ENCODE measurements around the gene ARHGAP22. TPM values are rescaled to one million over a fixed set of nuclear protein-coding genes. Genes with fewer than 3 reads are reported as not detected.

Gene ARHGAP22
- total RNA-seq, 1 donor from 2014 or later: 0.82 TPM

- TF ChIP-seq, protein P1, sequence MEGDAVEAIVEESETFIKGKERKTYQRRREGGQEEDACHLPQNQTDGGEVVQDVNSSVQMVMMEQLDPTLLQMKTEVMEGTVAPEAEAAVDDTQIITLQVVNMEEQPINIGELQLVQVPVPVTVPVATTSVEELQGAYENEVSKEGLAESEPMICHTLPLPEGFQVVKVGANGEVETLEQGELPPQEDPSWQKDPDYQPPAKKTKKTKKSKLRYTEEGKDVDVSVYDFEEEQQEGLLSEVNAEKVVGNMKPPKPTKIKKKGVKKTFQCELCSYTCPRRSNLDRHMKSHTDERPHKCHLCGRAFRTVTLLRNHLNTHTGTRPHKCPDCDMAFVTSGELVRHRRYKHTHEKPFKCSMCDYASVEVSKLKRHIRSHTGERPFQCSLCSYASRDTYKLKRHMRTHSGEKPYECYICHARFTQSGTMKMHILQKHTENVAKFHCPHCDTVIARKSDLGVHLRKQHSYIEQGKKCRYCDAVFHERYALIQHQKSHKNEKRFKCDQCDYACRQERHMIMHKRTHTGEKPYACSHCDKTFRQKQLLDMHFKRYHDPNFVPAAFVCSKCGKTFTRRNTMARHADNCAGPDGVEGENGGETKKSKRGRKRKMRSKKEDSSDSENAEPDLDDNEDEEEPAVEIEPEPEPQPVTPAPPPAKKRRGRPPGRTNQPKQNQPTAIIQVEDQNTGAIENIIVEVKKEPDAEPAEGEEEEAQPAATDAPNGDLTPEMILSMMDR (IDR thresholded peaks at IDR 0.05): no peak
- ATAC-seq (ENCODE audit: low read depth) (no peak), DNase-seq (no peak)
- ChIA-PET POLR2A (no interaction called here), CTCF (interaction anchor here (1.0 kb wide), 1 partner anchor 152 kb away, joined by 3 read pairs; no protein-coding TSS in a partner anchor)
- peaks cover 9% of the 10 kb centered on the region for H3K9me3 Mint-ChIP-seq
- peaks cover 28% of the 10 kb centered on the region for H3K4me1 Mint-ChIP-seq
- H3K27ac Mint-ChIP-seq: no peak overlapping the region
- H3K27me3 Mint-ChIP-seq: peaks cover 1% of the 10 kb centered on the region
- peaks cover 5% of the 10 kb centered on the region for H3K36me3 Mint-ChIP-seq (ENCODE audit: low read depth)
- intact Hi-C loops (cut with micrococcal nuclease): no loop called here
- no peak overlapping the region for H3K4me3 Mint-ChIP-seq
These were observed 90.6 kb downstream of the ARHGAP22 start for GRCh38 chr10:48514255-48514654.

- H3K9me3 Mint-ChIP-seq: peaks cover 9% of the 10 kb centered on the region
- ChIA-PET POLR2A (no interaction called here), CTCF (no interaction called here)
- no peak overlapping the region for H3K27ac Mint-ChIP-seq
- no peak overlapping the region for H3K4me3 Mint-ChIP-seq
- peaks cover 1% of the 10 kb centered on the region for H3K27me3 Mint-ChIP-seq
- H3K4me1 Mint-ChIP-seq: peaks cover 14% of the 10 kb centered on the region
- TF ChIP-seq, protein P1 (IDR thresholded peaks at IDR 0.05): no peak
- peaks cover 5% of the 10 kb centered on the region for H3K36me3 Mint-ChIP-seq (ENCODE audit: low read depth)
- intact Hi-C loops (cut with micrococcal nuclease): no loop called here
- DNase-seq (no peak), ATAC-seq (ENCODE audit: low read depth) (no peak)
These were observed 92.0 kb downstream of the ARHGAP22 start for GRCh38 chr10:48512861-48513260.

GRCh38 chr10:48511875-48512231, 93.0 kb downstream of the ARHGAP22 start:
- POLR2A ChIA-PET: no interaction called here
- Mint-ChIP-seq H3K27ac (no peak overlapping the region), H3K4me1 (peaks cover 11% of the 10 kb centered on the region), H3K4me3 (no peak overlapping the region), H3K27me3 (peaks cover 1% of the 10 kb centered on the region), H3K9me3 (peaks cover 9% of the 10 kb centered on the region), H3K36me3 (ENCODE audit: low read depth) (peaks cover 5% of the 10 kb centered on the region)
- CTCF ChIA-PET: no interaction called here
- peak; percentile 61 for ATAC-seq (ENCODE audit: low read depth)
- no peak for DNase-seq
- TF ChIP-seq, protein P1 (IDR thresholded peaks at IDR 0.05): no peak
- intact Hi-C loops (cut with micrococcal nuclease): no loop called here

- TF ChIP-seq, protein P1 (IDR thresholded peaks at IDR 0.05): no peak
- Mint-ChIP-seq H3K27me3 (peaks cover 1% of the 10 kb centered on the region), H3K4me1 (peaks cover 11% of the 10 kb centered on the region), H3K36me3 (ENCODE audit: low read depth) (peaks cover 5% of the 10 kb centered on the region), H3K9me3 (peaks cover 9% of the 10 kb centered on the region), H3K27ac (no peak overlapping the region), H3K4me3 (no peak overlapping the region)
- CTCF ChIA-PET: no interaction called here
- intact Hi-C loops (cut with micrococcal nuclease): no loop called here
- POLR2A ChIA-PET: no interaction called here
- ATAC-seq (ENCODE audit: low read depth) (no peak), DNase-seq (no peak)
These were observed 93.6 kb downstream of the ARHGAP22 start for GRCh38 chr10:48511066-48511874.

DNA sequence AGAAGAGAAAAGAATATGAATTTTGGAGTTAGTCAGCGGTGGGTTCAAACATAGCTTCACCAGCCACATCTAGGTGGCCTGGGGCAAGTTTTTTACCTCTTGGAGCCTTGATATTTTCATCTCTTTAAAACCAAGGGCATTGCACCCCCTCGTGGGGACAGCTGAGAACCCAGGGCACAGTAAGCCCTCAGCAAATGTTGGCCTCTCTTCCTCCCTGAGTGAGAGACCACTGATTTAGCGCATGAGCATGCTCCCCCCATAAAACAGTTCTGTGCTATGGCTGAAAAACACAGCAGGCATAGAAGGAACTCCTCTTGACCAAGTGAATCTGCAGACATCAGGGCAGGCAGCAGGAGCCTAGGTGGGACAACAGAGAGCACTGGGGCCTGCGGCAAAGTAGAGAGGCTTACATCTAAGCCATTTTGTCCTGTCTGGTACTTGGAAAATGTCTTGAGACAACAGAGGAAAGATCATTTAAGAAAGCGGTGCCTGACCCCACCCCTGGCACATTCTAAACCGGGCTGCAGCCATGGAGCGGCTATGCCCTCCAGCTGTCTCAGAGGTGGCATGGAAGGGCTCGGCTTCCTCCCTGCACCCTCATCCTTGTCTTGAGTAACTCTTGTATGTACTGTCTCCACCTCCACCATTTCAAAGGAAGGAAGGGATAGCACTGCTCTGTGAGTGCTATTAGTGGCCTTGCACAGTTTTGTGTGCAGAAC, 94.7 kb downstream of the ARHGAP22 start:
- no peak for DNase-seq
- peaks cover 6% of the 10 kb centered on the region for H3K9me3 Mint-ChIP-seq
- intact Hi-C loops (cut with micrococcal nuclease): loop anchor here (1.0 kb wide), 1 partner anchor 147 kb away; no protein-coding TSS in a partner anchor
- no peak for ATAC-seq (ENCODE audit: low read depth)
- ChIA-PET POLR2A (no interaction called here), CTCF (interaction anchor here (0.6 kb wide), 1 partner anchor 9 kb away, joined by 3 read pairs; no protein-coding TSS in a partner anchor)
- H3K27ac Mint-ChIP-seq: no peak overlapping the region
- no peaks in the 10 kb centered on the region for H3K27me3 Mint-ChIP-seq
- H3K4me1 Mint-ChIP-seq: peaks cover 11% of the 10 kb centered on the region
- TF ChIP-seq, protein P1 (IDR thresholded peaks at IDR 0.05): no peak
- H3K36me3 Mint-ChIP-seq (ENCODE audit: low read depth): peaks cover 3% of the 10 kb centered on the region
- no peak overlapping the region for H3K4me3 Mint-ChIP-seq

All from activated B cell treated with CpG ODN at 0.5 μM for 24 hours (primary cell).